ENCODE results near the gene FUT6.
"Not testable (repeated sequence)": the region's sequence is repeated elsewhere in the genome, so short reads cannot be mapped to it uniquely, and the experiment has no call there.

The FUT6 gene, protein sequence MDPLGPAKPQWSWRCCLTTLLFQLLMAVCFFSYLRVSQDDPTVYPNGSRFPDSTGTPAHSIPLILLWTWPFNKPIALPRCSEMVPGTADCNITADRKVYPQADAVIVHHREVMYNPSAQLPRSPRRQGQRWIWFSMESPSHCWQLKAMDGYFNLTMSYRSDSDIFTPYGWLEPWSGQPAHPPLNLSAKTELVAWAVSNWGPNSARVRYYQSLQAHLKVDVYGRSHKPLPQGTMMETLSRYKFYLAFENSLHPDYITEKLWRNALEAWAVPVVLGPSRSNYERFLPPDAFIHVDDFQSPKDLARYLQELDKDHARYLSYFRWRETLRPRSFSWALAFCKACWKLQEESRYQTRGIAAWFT

DNA sequence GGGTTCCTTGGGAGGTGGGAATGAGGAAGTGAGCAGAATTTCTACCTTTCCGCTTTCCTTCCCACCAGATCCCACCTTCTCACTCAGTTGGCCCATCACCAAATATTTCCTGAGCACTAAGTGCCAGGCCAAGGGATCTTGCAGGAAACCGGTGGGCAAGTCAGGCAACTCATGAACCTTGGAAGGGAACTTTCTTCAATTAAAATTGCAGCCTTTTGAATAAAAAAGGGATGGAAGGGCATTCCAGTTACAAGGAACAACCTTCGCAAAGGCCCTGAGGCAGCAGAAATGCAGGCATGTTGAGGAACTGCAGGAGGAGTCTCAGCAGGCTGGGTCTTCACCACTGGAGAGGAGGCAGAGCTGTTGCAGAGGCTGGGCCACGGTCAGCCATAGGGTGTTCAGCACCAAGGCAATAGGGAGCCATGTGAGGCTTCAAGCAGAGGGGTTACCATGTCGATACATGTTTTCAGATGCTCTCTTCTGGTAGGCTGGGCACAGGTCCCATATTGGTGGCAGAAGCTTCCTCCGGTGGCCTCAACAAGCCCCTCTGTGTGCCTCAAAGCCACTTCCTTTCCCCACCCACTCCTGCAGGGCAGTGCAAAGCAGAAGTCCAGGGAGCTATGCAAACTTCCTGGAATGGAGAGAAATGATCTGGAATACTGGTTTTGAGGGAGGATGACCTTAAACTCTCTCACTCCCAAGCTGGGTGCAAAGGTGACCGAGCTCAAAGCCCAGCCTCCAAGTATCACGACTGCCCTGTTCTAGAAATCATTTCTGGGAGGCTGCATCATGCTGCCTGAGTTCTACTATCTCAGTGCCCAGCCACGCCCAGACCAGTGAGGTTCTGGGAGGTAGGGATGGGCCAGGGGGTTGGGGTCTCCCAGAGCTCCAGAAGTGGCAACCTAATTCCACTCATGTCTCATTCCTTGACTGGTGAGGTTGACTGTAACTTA is at the start of gene FUT6:
FUT6 (minus strand) TSS at position 638 of the 953 bp plus-strand sequence. CDS start 7,135 bp downstream, outside the sequence.
- no peak for DNase-seq

DNA sequence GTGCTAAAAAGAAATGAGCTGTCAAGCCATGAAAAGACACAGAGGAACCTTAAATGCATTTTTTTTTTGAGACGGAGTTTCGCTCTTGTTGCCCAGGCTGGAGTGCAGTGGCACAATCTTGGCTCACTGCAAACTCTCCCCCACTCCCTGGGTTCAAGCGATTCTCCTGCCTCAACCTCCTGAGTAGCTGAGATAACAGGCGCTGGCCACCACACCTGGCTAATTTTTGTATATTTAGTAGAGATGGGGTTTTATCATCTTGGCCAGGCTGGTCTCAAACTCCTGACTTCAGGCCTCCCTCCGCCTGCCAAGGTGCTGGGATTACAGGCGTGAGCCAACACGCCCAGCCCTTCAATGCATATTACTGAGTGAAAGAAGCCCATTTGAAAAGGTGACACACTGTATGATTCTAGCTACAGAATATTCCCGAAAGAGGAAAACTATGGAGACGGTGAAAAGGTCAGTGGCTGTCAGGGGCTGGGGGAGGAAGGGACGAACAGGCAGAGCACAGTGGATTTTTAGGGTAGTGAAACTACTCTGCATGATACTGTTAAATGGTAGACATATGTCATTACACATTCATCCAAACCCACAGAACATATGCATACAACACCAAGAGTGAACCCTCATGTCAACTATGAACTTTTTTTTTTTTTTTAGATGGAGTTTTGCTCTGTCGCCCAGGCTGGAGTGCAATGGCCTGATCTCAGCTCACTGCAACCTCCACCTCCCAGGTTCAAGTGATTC is 44.7 kb upstream of the FUT6 start:
- not testable (repeated sequence) for DNase-seq

DNA sequence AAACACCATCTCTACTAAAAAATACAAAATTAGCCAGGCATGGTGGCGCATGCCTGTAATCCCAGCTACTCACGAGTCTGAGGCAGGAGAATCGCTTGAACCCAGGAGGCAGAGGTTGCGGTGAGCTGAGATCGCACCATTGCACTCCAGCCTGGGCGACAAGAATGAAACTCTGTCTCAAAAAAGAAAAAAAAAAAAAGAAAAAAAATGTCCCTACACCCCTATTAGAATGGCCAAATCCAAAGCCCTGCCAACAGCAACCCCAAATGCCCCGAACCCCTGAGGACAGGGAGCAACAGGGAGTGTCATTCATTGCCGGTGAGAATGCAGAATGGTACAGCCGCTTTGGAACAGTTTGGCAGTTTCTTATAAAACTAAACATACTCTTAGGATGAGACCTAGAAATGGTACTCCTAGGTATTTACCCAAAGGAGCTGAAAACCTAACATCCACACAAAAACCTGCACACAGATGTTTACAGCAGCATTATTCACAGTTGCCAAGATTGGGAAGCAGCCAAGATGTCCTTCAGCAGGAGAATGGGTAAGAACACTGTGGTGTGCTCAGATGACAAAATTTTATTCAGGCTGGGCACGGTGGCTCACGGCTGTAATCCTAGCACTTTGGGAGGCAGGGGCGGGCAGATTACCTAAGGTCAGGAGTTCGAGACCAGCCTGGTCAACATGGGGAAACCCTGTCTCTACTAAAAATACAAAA is 43.8 kb upstream of the FUT6 start:
- DNase-seq = not testable (repeated sequence)

DNA sequence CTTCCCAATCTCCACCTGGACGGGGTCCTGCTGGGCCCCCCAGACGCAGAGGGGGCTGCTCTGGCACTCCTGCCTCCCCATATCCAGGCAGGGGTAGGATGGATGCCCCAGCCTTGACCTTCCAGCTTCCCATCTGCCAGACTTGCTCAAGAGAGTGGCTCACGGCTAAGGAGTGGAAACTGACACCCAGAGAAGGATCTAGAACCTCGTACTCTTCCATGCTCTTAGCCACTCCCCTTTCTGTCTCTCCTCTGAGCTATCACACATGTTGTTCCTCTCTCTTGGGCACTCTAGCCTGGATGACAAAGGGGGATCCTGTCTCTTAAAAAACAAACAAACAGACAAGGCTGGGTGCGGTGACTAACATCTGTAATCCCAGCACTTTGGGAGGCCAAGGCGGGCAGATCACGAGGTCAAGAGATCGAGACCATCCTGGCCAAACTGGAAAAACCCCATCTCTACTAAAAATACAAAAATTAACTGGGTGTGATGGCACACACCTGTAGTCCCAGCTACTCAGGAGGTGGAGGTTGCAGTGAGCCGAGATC is 43.0 kb upstream of the FUT6 start:
- DNase-seq = no peak

DNA sequence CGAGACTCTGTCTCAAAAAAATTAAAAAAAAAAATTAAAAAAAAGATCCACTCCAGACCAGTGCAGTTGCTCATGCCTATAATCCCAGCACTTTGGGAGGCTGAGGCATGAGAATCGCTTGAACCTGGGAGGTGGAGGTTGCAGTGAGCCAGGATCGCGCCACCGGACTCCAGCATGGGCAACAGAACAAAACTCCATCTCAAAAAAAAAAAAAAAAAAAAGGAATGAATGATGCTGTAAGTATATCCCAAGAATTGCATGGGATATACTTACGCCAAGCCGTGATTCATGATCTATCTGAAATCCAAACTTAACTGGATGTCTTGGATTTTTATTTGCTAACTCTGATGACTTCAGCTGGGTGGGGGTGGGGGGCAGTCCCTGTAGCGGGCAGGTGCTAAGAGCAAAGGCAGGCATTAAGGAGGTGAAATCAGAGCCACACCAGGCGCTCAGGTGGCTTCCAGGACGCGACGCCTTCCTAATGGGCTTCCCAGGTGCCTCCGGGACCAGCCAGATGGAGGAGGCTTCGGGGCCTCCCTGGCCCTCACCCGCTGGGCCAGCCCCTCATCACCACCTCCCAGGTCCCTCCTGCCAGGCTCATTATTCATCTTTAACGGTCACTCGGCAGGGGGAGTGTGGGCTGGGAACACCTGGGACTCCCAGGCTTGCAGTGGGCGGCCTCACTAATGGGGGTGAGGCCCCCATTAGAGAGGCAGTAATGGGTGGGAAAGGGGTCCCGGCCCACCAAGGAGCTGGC is 42.2 kb upstream of the FUT6 start:
- no peak for DNase-seq

DNA sequence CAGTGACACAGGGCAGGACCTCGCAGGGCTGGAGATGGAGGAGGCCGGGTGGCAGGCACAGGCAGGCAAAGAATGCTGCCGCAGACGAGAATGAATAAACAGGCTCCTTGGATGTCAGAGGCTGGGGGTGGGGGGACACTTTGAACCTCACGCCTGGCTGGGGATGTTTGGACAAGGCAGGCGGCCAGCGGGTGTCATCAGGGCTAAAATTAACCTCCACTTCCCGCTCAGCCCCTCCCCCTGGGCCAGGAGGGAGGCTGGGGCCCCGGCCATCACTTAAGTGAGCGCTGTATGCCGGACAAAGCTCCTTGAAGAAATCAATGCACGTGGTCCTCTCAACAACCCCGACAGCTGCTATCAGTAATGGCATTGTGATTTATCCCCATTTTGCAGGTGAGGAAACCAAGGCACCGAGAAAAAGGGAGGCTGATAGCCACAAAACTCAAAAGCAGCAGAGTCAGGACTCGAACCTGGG is 41.1 kb upstream of the FUT6 start:
- no peak for DNase-seq

DNA sequence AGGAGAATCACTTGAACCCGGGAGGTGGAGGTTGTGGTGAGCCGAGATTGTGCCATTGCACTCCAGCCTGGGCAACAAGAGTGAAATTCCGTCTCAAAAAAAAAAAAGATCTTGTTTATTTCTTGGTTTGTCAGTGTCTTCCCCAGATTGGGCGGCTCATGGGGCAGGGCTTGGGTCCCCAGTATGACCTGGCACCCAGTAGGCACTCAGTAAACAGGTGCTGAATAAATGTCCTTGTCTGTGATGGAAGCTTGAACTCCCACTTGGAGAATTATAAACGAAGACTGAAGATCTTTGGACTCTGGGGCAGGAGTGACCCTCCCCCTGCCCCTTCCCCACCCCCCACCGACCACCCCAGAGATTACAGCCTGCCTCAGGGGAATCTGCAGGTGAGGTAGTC is 40.7 kb upstream of the FUT6 start:
- DNase-seq = no peak

DNA sequence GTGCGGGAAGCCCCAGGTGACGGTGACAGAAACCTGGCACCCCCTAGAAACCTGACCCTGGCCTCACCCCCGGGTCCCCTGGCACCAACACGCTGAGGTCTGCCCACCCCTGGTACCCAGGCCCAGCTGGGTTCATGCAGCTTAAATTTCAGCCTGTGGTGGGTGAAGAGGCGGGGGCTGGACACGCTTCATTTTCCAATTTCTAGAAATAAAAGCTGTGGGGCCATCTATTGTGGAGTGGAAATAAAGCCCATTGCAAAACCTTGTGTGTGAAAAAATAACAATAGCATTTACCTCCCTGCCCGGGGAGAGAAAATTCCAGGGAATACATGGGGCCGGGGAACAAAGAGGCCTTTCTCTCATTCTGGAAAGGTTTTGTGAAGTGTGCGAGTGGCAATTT is 38.4 kb upstream of the FUT6 start:
- DNase-seq = no peak

DNA sequence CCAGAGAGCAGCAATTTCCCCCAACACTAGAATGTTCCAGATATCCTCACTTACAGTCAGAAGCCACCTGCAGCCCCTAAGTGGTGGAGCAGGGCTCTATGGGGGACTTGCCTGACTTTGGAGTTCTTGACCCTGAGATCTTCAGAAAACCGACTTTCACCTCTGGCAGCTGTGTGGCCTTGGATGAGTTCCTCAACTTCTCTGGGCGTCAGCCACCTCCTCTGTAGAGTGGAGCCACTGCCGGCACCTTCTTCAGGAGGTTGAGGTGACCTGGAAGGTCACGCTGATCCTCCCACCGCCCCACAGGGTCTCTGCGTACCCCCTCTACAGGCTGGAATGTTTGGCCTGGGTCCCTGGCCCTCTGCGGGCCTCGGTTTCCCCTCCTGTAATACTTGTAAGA is 37.9 kb upstream of the FUT6 start:
- DNase-seq = no peak

DNA sequence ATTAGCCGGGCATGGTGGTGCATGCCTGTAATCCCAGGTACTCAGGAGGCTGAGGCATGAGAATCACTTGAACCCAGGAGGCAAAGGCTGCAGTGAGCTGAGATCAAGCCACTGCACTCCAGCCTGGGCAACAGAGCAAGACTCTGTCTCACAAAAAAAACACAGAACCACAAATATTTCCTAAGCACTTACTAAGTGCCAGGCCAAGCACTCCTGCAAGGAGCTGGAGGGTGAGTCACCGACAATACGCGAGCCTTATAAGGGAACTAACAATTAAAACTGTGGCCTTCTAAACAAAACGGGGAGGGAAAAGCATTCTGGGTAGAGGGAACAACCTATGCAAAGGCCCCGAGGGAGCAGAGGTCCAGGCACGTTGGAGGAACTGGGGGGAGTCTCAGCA is 35.0 kb upstream of the FUT6 start:
- DNase-seq = not testable (repeated sequence)

DNA sequence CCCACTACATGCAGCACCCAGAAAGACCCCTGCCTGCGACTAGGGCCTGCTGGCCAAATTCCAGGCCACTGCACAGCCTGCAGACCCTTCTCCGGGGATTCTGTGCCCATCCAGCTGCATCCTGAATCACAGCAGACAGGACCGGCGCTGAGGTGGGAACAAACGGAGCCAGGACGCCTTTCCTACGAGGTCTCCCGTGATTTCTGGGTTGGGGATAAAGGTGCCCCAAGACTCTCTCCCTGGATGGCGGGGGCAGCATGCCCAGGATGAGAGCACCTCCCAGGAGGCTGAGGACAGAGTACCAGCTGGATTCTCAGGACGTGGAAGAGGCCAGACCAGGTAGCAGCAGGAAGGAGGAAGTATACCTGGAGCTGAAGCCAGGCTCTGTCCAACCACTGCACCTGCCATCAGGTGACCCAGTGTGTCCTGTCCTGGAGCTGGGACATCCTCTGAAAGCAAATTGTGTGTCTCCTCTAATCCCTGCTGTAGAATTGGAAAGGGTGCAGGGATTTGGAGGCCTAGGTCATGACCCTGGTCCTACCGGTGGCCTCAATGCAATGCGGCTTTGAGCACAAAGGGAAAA is 34.2 kb upstream of the FUT6 start:
- DNase-seq = no peak

DNA sequence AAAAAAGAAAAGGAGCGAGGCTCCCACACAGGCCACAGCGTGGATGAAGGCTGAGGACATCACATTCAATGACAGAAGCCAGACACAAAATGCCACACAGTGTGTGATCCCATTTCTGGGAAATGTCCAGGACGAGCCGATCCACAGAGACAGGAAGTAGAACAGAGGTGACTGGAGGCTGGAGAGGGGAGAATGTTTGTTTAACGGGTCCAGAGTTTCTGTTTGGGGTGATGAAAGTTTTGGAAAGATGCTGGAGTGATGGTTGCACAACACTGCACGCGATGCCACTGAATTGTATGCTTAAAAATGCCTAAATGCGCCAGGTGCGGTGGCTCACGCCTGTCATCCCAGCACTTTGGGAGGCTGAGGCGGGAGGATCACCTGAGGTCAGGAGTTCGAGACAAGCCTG is 31.5 kb upstream of the FUT6 start:
- DNase-seq = no peak

DNA sequence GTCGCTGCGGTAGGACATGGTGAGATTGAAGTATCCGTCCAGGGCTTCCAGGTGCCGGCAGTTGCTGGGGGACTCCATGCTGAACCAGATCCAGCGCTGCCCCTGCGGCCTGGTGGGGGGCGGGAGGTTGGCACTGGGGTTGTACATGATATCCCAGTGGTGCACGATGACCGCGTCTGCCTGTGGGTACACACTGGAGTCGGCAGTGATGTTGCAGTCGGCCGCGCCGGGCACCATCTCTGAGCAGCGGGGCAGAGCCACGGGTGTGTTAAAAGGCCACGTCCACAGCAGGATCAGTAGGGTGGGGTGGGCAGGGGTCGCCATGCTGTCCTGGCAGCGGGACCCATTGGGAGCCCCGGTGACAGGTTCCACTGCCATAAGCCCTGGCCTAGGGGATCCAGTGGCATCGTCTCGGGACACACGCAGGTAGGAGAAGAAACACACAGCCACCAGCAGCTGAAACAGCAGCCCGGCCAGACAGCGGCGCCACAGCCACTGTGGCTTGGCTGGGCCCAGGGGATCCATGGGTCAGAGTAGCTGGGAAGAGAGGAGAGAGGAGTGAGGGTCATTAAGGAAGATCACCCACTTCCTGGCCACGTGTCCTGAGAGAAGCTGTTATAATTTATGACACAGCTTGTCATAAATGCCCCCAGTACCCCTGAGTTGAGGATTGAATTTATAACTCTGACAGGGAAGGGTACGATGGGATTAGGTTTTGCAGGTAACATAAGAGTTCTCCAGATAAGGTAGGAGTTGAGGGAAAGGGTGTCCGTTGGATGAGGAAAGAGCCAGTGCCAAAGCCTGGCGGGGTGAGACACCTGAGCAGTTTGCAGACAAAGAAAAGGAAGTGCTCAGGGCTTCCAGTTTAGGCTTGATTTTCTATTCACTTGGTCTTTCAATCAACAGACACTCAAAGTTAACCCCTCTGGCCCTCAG is 28.0 kb upstream of the FUT6 start:
- no peak for DNase-seq

DNA sequence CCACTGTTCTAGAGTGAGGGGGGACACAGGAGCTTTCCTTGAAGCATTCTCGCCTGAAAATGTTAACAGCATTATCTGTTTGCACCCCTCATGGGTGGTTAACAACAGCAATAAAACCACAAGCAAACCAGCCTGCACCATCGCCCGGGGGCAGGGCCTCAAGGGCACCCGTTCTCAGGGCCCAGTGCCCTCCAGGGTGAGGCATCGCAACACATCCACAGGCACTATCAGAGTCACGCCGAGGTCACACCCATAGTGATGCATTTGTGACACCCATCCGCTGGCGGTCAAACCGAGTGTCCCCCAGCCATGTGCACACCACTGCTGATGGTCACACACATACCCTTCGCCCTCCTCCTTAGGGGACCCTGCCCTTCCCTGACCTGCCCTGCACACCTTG is 26.3 kb upstream of the FUT6 start:
- no peak for DNase-seq

DNA sequence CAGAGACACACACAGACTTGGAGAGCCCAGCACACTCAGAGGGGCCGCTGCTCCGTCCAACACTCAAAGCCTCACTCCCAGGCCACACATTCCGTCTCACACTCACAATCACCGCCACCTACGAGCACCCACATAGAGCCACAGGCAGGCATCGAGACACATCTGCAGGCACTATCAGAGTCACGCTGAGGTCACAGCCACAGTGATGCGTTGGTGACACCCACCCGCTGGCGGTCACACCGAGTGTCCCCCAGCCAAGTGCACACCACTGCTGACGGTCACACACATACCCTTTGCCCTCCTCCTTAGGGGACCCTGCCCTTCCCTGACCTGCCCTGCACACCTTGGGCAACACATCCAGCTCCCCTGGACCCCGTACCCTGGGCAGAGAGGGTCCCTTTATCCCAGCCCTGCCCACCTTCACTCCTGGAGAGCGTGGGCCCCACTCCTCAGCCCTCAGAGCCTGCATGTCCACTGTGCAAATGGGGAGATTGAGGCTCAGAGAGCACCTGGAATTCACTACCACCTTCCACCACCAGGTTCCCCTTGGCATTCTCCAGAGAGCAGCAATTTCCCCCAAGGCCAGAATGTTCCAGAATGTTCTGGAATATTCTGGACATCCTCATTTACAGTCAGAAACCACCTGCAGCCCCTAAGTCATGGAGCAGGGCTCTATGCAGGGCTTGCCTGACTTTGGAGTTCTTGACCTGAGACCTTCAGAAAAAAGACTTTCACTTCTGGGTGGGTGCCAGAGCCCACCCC is 25.4 kb upstream of the FUT6 start:
- no peak for DNase-seq

DNA sequence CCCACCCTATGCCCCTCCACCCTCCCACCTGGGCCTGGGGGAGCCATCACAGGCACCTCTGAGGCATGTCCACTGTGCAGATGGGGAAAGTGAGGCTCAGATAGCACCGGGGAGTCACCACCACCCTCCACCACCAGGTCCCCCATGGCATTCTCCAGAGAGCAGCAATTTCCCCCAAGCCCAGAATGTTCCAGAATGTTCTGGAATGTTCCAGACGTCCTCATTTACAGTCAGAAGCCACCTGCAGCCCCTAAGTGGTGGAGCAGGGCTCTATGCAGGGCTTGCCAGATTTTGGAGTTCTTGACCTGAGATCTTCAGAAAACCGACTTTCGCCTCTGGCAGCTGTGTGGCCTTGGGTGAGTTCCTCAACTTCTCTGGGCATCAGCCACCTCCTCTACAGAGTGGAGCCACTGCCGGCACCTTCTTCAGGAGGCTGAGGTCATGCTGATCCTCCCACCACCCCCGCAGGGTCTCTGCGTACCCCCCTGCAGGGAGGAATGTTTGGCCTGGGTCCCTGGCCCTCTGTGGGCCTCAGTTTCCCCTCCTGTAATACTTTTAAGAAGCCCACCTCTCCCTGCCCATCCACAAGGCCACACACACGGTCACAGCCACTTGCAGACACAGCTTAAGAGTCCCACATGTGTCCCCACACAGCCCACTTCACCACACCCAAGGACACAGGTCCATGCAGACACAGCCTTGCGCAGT is 24.7 kb upstream of the FUT6 start:
- DNase-seq = no peak

DNA sequence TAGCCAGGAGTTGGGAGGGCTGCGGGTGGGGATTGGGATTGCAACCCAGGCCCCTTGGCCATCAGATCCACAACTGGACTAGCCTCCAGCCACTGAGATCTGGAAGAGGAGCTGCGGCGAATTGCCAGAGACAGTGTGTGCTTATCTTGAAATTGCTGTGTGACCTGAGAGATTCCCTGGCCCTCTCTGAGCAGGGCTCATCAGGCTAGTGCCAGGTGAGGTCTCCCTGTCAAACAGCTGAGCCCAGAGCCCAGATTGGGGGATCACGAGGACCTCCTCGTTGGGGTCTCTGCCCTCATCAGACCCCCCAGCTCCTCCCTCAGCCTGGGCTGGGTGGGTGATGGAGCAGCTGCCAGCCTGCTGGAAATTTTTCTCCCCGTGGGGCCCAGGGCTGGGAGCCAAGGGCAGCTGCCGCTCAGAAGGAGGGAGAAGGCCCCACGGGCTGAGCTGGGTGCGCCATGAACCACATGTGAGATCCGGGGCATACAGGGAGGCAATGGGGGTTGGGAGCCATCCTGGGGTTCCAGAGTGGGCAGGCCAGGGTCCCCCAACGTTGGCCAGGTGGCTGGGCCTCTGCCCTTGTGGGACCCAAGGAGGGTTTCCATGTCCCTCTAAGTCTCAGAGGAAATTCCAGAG is 23.6 kb upstream of the FUT6 start:
- DNase-seq = no peak

Data from NCI-H446 treated with DMSO at 0.1 percent for 48 hours (cell line).